K562 (cell line): ENCODE data around the gene RNFT2. TPM values are rescaled to one million over a fixed set of nuclear protein-coding genes. Genes with fewer than 3 reads are reported as not detected.

ENCODE experiments used
- ATAC-seq: fragments of 200-7000 bp; cut with Tn5 transposase; 3 replicates; pipeline ENCODE4 v1.9.1; 2020; ENCODE audit warnings: moderate library complexity
- BruUV-seq: library from RNA; stranded (reverse); fragments of 400-500 nt; replicated peaks from 2 replicates; lab custom pipeline; 2021; lab: Mats Ljungman, UMichigan
- CTCF ChIA-PET: fragments of 300-600 bp; formaldehyde crosslinking; extraction: SDS; loops from one replicate; lab custom pipeline; 2021; ENCODE audit warnings: low intra/inter-chr PET ratio; lab: Yijun Ruan, JAX
- POLR2A ChIA-PET: fragments of 300-600, 350-650 bp; sonication (Branson Sonifier 250); formaldehyde crosslinking; extraction: SDS; loops from one replicate; lab custom pipeline; 2021; ENCODE audit warnings: antibody characterized with exemption, inconsistent platforms; lab: Yijun Ruan, JAX
- DNase-seq, 4 experiments: peaks; one replicate each; pipeline versions ENCODE4 v3.0.0 to v3.0.0-alpha.2; 2011 to 2018; ENCODE audit warnings: low spot score in 3 of 4, mixed read lengths in 3 of 4; ENCODE audit errors: extremely low read depth in 1 of 4
- FAIRE-seq: peaks from 2 replicates; lab custom pipeline; 2011; peaks lifted over from hg19 to GRCh38; lab: Jason Lieb, UNC
- H2AFZ ChIP-seq: 2 replicates; pipeline ENCODE4 v1.6.0; 2011; ENCODE audit warnings: low read depth, low read length, control low read depth, inconsistent platforms
- H3K27ac ChIP-seq: fragments of 200-600 bp; 3 replicates; pipeline ENCODE4 v1.8.0; 2011; ENCODE audit warnings: low read depth, mild to moderate bottlenecking, control low read depth, inconsistent platforms, low read length, moderate library complexity, mixed read lengths; ENCODE audit errors: extremely low read depth
- H3K27me3 ChIP-seq, 2 experiments: fragments of 300-600 bp in 1 of 2; 2 replicates in 1 of 2; 3 replicates in 1 of 2; pipeline versions ENCODE4 v1.6.0 to v1.8.0; 2011; ENCODE audit warnings: inconsistent platforms in 2 of 2, low read length in 2 of 2, mild to moderate bottlenecking in 1 of 2, mixed read lengths in 1 of 2, moderate library complexity in 1 of 2; ENCODE audit not compliant: control insufficient read depth in 2 of 2, insufficient read depth in 2 of 2
- H3K36me3 ChIP-seq: fragments of 300-600 bp; 3 replicates; pipeline ENCODE4 v1.8.0; 2011; ENCODE audit warnings: mild to moderate bottlenecking, low read length, inconsistent platforms; ENCODE audit not compliant: control insufficient read depth, insufficient read depth
- H3K4me1 ChIP-seq, 2 experiments: fragments of 200-600 bp in 1 of 2; replicated peaks in 1 of 2; 2 replicates in 1 of 2; 3 replicates in 1 of 2; pipeline versions ENCODE4 v1.5.1 to v1.8.0; 2011; ENCODE audit warnings: inconsistent platforms in 2 of 2, low read length in 2 of 2, mild to moderate bottlenecking in 1 of 2, mixed read lengths in 1 of 2, moderate library complexity in 1 of 2; ENCODE audit not compliant: control insufficient read depth in 2 of 2, insufficient read depth in 2 of 2
- H3K4me2 ChIP-seq: 2 replicates; pipeline ENCODE4 v1.6.1; 2011; ENCODE audit warnings: low read length, control low read depth, inconsistent platforms, mixed read lengths; ENCODE audit not compliant: insufficient read depth
- H3K4me3 ChIP-seq: fragments of 200-600 bp; sonication (generic), shearing (Covaris generic); 2 replicates; pipeline ENCODE4 v1.5.1; 2016; ENCODE audit warnings: control low read depth, inconsistent platforms
- H3K79me2 ChIP-seq: fragments of 200-600 bp; 3 replicates; pipeline ENCODE4 v1.8.0; 2011; ENCODE audit warnings: low read length, inconsistent platforms; ENCODE audit not compliant: control insufficient read depth, insufficient read depth
- H3K9ac ChIP-seq, 2 experiments: 2 replicates each; pipeline versions ENCODE4 v1.6.0 to v1.6.1; 2011; ENCODE audit warnings: low read depth in 2 of 2, low read length in 2 of 2, control low read depth in 1 of 2, inconsistent platforms in 1 of 2, mild to moderate bottlenecking in 1 of 2, mixed read lengths in 1 of 2; ENCODE audit not compliant: insufficient read depth in 1 of 2
- H3K9me1 ChIP-seq: one replicate; pipeline ENCODE4 v1.6.0; 2011; ENCODE audit warnings: inconsistent platforms, mild to moderate bottlenecking, low read length, moderate library complexity; ENCODE audit not compliant: control insufficient read depth, insufficient read depth
- H3K9me3 ChIP-seq: replicated peaks from 2 replicates; pipeline ENCODE4 v1.5.1; 2011; ENCODE audit warnings: low read depth, low read length, inconsistent platforms; ENCODE audit not compliant: control insufficient read depth, insufficient read depth
- H4K20me1 ChIP-seq: replicated peaks from 2 replicates; pipeline ENCODE4 v1.6.1; 2011; ENCODE audit warnings: low read length, inconsistent platforms, mixed read lengths; ENCODE audit not compliant: control insufficient read depth, insufficient read depth
- CBX8 ChIP-seq: fragments of 200-600 bp; sonication (generic); IDR thresholded peaks from 2 replicates; pipeline ENCODE4 v1.6.1; 2012; ENCODE audit warnings: borderline replicate concordance, mixed run types, low read depth, mild to moderate bottlenecking, moderate library complexity, mixed read lengths, low read length, control low read depth, inconsistent platforms; ENCODE audit not compliant: poor library complexity, severe bottlenecking; ENCODE audit errors: extremely low read depth
- NUFIP1 ChIP-seq: fragments of 450-650 bp; IDR thresholded peaks from 2 replicates; pipeline ENCODE4 v1.6.1; 2018; ENCODE audit not compliant: partially characterized antibody
- RUNX1 ChIP-seq: sonication (generic); IDR thresholded peaks from 2 replicates; pipeline ENCODE4 v1.6.1; 2016; ENCODE audit warnings: antibody characterized with exemption, low read depth
- ZNF121 ChIP-seq: sonication (generic); formaldehyde crosslinking; conservative IDR thresholded peaks from 2 replicates; pipeline ENCODE4 v1.8.0; 2022; ENCODE audit warnings: missing genetic modification reagents
- ZNF778 ChIP-seq: fragments of 450-650 bp; formaldehyde crosslinking; IDR thresholded peaks from 2 replicates; pipeline ENCODE4 v1.4.0; 2020; ENCODE audit warnings: mild to moderate bottlenecking, moderate library complexity
- WGBS: fragments of 100-300 bp; shearing (Covaris generic); methylation state at CpG from one replicate; pipeline ENCODE4 v1.1.6; 2016; ENCODE audit warnings: low coverage, mixed read lengths; ENCODE audit not compliant: insufficient coverage; ENCODE audit errors: missing lambda C conversion rate; 5-methylcytosine and 5-hydroxymethylcytosine counted together
- in situ Hi-C: fragments of 300-500 bp; cut with MboI; formaldehyde crosslinking; loops from 4 replicates; pipeline ENCODE4 v1.15.0; 2018; ENCODE audit warnings: inconsistent platforms, mixed read lengths
- intact Hi-C: fragments of 100-400 bp; cut with micrococcal nuclease; formaldehyde crosslinking; loops from 2 replicates; pipeline ENCODE4 v1.14.2; 2022
- polyA plus RNA-seq, 8 experiments: library from polyadenylated mRNA; depleted of rRNA in 4 of 8; stranded (reverse) in 5 of 8; unstranded in 3 of 8; fragments of >200 nt; fragmentation: Nextera tagmentation in 2 of 8; fragmentation: Illumina TruSeq in 1 of 8; extraction: Ambion mirVana in 2 of 8; extraction: Trizol in 1 of 8; gene quantifications; 2 replicates each; pipeline versions ENCODE4 v1.2.1 to v1.2.3, GENCODE V29; 2011 to 2014; ENCODE audit warnings: inconsistent platforms in 1 of 8, missing spikeins in 1 of 8
- total RNA-seq, 7 experiments: library from RNA; depleted of rRNA in 6 of 7; stranded (reverse); fragments of >200 nt in 6 of 7; fragmentation: Illumina TruSeq in 2 of 7; extraction: Trizol in 2 of 7; gene quantifications; 2 replicates each; pipeline versions ENCODE4 v1.2.1 to v1.2.3, GENCODE V29; 2011 to 2021; ENCODE audit warnings: low replicate concordance in 1 of 7
- TF ChIP-seq, protein P1 (sequence below): sonication (generic); formaldehyde crosslinking; IDR thresholded peaks from 2 replicates; pipeline ENCODE4 v1.8.0; 2022; ENCODE audit warnings: mild to moderate bottlenecking, missing genetic modification reagents

Gene RNFT2
- total and polyA plus RNA-seq, 9 of the 15 experiments (the other 6 are each of a cell fraction or from before 2014, with no cell fraction given): 3.6 to 26.3 (median 9.5) TPM

DNA sequence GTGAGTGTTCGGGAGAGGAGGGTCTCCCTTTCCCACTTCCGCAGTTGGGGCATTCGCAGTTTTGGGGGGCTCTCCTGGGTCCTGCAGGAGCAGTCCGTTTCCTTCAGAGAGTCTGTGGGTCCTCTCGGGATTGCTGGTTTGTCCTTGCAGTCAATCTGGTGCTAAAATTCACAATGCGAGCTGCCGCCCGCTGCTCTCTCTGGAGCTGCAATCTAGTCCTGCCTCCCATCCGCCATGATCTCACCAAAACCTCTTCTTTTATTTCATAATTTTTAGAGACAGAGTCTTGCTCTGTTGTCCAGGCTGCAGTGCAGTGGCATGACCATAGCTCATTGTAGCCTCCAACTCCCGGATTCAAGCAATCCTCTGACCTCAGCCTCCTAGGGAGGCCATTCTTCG lies 22.5 kb downstream of the RNFT2 start:
- DNase-seq (peak in 1 of 4 experiments; percentile 20), ATAC-seq (peak; percentile 26), FAIRE-seq (no peak)
- ChIA-PET POLR2A (interaction anchor here (1.2 to 1.6 kb wide), 4 partner anchors 8 to 35 kb away, joined by 3 to 8 read pairs (median 4); no protein-coding TSS in a partner anchor), CTCF (no interaction called here)
- Histone ChIP-seq H3K36me3 (no peaks in the 10 kb centered on the region), H4K20me1 (no peaks in the 10 kb centered on the region; the same call in 1 of the 2 replicates), H3K4me1 (peaks cover 0 to 4% of the 10 kb centered on the region in 2 experiments; a peak in 2 of 5 replicates), H3K4me2 (peak overlapping the region; percentile 88), H3K27me3 (no peaks in the 10 kb centered on the region), H3K27ac (peak overlapping the region; percentile 83), H3K9me3 (no peaks in the 10 kb centered on the region), H2AFZ (peak overlapping the region; percentile 84), H3K9me1 (no peaks in the 10 kb centered on the region), H3K79me2 (peaks cover 21% of the 10 kb centered on the region; the same call in 2 of the 3 replicates), H3K4me3 (peak overlapping the region; percentile 62), H3K9ac (peak overlapping the region; percentile 88 to 90)
- in situ Hi-C loops (no loop called here), intact Hi-C loops (no loop called here)
- TF ChIP-seq ZNF778 (CRISPR knock-in tag) (no peak), RUNX1 (no peak), CBX8 (no peak), NUFIP1 (no peak), ZNF121 (peak; percentile 70)
- TF ChIP-seq, protein P1, sequence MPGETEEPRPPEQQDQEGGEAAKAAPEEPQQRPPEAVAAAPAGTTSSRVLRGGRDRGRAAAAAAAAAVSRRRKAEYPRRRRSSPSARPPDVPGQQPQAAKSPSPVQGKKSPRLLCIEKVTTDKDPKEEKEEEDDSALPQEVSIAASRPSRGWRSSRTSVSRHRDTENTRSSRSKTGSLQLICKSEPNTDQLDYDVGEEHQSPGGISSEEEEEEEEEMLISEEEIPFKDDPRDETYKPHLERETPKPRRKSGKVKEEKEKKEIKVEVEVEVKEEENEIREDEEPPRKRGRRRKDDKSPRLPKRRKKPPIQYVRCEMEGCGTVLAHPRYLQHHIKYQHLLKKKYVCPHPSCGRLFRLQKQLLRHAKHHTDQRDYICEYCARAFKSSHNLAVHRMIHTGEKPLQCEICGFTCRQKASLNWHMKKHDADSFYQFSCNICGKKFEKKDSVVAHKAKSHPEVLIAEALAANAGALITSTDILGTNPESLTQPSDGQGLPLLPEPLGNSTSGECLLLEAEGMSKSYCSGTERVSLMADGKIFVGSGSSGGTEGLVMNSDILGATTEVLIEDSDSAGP (CRISPR knock-in tag): no peak
- WGBS: 24% methylated on average over 11 of the region's 11 CpGs
- BruUV-seq: no TSS peak
